Lung microvascular endothelial cell (primary cell): ENCODE data around the gene ITPK1. TPM values are rescaled to one million over a fixed set of nuclear protein-coding genes. Genes with fewer than 3 reads are reported as not detected.
A peak's percentile ranks its signal among the peaks of the same experiment; 100 is the strongest.

ENCODE experiments used
- DNase-seq, 2 donors: peaks; one replicate each; pipeline versions ENCODE4 v3.0.0 to v3.0.0-alpha.2; 2010; ENCODE audit warnings: low read depth in 2 of 2
- total RNA-seq: library from RNA; depleted of rRNA; stranded (reverse); fragments of >200 nt; gene quantifications from 2 replicates; pipeline ENCODE4 v1.2.1, GENCODE V29; 2014

Gene ITPK1
- total RNA-seq, 1 donor from 2014 or later, result 15.7 TPM

DNA sequence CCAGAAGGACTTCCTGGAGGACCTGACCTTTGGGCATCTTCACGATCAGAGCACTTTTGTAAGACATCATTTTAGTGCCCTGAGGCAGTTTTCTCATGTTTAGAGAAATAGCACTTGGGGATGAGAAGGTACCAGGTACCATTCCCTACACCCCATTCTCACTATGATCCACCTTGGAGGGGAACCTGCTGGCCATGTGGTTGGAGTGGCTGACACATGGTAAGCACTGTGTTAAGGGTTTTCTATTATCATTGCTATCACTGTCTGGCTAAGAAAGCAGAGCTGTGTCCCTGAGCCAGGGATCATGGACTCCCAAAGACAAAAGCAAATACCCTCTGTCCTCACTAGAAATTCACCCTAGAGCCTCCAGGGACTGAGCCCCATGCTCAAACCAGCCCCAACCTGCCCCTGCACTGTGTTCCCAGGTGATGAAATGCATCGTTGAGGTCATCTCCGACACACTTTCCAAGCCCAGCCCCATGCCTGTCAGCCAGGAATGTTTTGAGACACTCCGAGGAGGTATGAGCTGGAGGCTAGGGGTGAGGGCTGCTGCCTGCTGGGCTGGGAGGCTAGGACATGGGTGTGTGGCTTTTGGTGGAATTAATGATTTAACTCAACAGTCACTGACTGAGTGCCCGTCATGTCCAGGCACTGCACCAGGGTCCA is 189.4 kb downstream of the ITPK1 start:
- DNase-seq, result no peak

DNA sequence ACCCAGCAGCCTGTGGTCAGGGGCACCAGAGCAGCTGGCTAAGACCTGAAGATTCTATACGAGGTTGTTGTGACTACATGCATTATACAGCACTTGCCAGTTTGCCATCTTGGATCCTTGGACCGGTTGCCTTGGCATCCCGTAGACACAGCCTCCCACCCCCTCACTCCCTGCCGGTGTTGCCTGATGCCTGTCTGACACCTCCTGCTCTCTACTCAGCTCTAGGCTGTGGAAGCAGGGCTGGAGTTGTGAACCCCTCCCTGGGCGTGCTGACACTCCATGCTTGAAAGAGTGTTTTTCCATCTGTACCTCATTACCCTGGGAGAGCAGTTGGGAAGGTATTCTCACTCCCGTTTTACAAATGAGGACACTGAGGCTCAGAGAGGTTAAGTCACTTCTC is 190.3 kb downstream of the ITPK1 start:
- DNase-seq, result no peak

DNA sequence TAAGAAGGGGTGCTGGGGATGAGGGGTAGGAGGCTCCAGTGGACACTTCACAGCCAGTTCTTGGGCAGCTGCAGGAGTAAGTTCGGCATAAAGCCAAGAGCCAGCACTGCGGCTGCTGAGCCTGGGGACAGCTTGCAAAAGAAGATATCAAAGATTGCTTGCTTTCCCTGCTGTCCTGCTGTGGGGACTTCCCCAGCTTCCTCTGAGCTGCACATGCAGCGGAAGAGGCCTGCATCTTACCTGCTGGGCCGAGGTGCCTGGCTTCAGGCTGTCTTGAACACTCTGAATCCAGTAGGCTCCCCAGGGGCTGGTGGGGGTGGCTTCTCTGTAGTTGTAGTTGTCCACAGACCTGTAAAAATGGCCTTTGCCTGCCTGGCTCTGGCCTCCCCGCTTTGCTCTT is 191.5 kb downstream of the ITPK1 start:
- DNase-seq, result no peak

DNA sequence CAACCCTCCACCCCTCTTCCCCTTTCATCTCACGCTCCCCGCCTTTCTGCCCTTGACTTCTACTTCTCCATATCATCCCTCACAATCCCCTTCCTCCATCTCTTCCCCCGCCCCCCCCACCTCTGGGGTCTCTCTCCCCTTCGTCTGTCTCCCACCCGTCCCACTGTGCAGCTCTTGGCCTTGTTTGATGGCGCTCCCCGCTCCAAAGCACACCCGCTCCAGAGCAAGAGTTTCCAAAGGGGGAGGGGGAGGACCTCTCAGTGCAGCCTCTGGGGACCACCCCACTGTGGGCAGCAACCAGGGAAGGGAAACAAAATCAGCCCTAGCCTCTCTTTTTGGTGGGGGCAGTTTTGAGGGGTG is 192.0 kb downstream of the ITPK1 start:
- no peak for DNase-seq

DNA sequence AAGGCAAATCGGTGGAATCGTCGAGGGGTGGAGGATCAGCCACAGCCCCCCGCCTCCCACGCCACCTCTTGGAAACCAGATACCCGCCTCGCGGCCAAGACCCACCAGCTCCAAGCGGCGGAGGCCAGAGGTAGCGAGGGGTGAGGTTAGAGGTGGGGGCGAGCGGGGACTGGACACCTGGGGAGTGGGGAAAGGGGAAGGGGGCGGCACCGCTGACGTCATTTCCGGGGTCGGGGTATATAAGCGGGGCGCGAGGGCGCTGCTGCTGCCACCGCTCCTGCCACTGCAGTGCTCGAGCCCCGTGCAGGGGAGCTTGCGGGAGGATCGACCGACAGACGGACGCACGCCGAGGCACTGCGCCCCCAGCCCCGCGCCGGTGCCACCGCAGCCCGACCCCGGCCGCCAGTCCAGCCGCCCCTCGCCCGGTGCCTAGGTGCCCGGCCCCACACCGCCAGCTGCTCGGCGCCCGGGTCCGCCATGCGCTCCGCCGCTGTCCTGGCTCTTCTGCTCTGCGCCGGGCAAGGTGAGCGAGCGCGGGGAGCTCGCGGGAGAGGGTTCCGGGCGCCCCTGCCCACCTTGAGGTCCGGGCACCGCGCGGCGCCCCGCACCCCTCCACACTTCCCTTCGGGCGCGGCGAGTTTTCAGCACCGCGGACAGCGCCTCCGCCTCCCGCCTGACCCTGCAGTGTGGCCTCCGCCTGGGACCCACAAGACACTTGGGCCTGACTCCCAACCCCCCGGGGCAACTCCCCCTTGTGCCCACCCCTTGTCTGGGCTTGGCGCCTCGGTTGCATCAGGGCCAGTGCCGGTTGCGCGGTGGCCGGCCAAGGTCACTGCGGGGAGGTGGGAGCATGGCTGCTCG is 192.6 kb downstream of the ITPK1 start, which contains the start of gene CHGA:
Gene CHGA (plus strand): TSS at position 268 of the 861 bp plus-strand sequence. CDS start 210 bp downstream, at position 478.
- peak; percentile 56 to 60 for DNase-seq

DNA sequence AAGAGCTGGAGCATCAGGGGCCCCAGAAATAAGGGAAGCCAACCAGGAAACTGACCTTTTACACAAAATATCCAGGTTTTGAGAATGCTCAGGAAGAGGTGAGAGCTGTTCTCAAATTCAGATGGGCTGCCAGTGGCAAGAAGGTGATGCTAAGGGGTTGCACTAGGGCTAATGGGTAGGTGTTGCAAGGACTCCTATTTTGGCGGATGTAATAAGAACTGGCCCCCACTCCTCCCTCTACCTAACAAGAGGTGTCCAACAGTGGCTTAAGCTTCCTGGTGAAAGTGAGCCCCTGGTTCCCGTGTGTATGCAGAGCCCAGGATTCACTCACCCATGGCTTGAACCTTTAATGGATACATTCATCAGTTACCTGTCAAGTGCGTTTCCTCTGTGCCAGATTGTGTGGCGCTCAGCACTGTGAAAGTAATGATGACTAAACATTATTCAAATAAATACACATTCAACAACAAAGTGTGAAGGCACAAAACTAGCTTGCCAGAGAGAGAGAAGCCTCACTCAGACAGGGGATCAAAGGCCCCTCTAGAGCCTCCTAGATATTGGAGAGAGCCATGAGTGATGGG is 193.5 kb downstream of the ITPK1 start:
- DNase-seq, result no peak

DNA sequence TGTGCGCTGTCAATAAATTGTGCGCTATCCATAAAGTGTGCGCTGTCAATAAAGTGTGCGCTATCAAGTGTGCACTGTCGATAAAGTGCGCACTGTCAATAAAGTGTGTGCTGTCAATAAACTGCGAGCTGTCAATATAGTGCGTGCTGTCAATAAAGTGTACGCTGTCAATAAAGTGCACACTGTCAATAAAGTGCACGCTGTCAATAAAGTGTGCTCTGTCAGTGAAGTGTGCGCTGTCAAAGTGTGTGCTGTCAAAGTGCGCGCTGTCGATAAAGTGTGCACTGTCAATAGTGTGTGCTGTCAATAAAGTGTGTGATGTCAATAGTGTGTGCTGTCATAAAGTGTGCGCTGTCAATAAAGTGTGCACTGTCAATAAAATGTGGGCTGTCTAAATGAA is 195.7 kb downstream of the ITPK1 start:
- no peak for DNase-seq

DNA sequence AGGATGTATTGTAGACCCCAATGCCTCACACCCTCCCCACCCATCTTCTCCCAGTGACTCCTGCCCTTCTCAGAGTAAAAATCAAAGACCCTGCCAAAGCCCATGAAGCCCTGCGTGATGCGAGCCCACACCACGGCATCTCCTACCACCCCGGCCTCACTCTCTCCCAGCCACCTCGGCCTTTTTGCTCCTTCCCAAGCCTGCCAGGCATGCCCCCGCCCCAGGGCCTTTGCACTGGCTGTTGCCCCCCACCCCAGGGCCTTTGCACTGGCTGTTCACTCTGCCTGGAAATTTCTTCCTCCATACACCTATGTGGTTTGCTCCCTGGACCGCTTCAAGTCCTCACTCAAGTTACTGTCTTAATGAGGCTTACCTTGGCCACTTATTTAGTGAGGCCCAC is 197.8 kb downstream of the ITPK1 start:
- DNase-seq, result no peak

DNA sequence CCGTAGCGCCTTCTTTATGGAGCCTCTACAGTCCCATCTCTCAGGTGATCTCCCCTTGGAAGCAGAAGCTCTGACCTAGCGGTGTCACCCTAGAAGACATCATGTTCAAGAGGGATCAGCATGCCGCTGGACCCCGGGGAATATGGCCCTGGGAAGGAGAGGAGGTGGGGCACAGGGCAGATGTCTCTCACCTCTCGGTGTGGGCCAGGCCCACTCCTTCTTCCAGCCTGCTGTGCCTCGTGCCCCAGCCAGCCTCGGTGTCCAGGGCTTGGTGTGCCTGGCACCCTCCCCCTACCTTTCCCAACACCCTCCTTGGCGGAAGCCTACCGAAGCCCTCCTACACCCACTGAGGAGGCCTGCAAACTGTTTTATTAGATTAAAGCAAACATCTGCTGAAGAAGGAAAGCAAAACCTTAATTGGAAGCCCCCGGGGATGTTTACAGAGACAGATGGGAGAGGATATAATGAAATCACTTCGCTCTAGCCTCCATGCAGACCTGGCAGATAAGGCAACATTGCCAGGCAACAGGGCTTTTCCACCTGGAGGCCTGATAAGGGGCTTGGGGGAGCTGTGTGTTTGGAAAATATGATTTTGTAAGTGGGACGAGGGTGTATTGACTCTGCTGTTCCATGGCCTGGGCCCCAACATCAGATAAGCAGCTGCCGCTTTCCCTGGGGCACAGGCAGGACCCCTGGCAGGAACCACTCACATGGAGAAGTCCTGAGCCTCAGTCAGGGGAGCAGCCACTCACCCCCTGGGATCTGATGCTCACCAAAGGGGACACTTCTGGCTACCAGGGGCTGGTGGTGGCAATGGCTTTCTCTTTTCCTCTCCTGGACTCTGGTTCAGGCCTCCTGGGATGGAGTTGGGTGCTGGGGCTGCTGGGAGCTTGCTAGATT is 198.4 kb downstream of the ITPK1 start:
- DNase-seq, result no peak

DNA sequence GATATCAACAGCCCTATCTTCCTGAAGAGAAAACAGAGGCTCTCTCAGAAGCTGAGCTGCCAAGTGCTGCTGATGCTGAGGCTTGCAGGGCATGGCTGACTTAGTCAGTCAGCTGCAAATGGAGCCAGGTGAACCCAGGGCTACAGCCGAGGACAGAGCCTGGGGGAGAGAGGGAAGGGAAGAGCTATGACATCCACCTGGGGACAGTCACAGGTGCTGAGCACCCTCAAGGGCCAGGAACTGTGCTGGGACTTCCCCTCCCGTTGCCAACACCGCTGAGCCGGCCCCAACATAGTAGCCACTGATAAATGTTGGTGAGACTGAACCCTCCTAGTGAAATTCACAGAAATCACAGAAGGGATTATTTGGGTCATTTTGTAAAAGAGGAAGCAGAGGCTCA is 199.5 kb downstream of the ITPK1 start:
- DNase-seq, result no peak

DNA sequence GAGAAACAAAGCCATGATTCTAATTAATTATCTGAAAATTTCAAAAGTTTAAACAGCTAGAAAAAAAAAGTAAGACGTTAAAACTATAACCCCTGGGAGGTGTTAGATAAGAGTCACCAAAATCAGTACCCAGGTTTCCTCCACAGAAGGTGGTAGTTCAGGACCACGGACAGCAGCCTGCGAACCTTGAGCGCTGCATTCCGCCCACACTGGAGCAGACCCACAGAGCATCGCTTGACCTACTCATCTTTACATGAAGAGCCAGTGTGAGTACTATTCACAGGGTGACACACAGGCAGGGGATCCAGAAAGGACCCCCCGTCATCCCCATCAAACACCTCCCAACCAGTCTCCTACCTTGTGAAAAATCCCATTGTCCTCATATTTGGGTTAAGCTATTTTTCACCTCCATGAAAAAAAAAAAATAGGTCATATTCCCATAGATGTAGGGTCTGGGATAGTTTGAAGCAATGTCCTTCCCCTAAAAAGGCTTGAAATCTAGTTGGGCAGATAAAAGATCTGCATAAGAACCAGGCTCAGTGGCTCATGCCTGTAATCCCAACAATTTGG is 201.6 kb downstream of the ITPK1 start:
- DNase-seq, result peak; percentile 30 to 36

DNA sequence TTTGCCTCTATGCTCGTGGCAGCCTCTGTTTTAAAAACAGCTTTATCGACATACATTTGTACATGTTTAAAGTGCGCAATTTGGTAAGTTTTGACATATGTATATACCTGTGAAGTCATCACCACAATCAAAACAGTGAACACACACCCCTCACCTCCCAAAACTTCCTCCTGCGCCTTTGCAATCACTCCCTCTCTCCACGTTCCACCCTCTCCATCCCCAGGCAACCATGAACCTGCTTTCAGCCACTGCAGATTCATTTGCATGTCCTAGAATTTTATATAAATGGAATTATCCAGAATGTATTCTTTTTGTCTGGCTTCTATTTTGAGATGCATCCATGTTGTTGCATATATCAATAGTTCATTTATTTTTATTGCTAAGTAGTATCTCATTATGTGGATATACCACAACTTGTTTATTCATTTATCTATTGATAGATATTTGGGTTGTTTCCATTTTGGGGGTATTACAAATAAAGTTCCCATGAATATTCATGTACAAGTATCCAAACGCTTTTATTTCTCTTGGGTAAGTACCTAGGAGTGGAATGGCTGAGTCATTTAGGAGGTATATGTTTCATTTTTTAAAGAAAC is 208.3 kb downstream of the ITPK1 start:
- DNase-seq, result no peak

DNA sequence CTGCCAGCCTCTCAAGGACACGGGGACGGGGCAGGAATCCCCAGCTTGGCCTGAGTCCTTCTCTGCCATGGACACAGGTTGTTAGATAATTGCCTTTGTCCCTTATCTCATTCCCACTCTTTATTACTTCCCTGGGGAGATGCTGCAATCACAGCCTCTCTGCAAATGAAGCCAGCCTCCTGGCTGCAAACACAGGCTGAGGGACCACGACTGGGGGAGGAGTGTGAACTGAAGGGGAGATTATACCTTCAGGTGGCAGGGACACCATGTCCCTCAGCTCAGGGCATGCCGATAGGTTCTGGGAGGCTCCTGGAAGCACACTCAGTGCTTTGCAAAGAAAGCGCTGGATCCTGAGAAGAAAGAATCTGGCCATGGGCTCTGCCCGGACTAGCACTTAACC is 208.9 kb downstream of the ITPK1 start:
- DNase-seq, result no peak

DNA sequence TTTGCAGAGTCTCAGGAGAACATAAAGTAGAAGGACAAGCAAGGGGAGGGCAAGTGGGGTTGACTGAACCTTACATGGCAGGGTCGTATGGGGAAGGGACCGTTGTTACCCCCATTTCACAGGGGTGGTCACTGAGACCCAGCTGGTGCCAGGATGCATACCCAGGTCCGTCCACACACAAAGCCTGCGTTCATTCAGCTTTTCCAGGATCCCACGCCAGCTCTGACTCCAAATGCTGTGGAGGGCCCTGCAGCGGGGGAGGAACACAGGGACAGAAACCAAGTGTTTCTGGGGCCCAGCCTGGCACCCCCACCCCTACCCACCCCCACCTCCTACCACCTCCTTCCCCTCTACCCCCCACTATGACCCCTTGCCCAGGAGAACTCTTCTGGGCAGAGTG is 209.3 kb downstream of the ITPK1 start:
- no peak for DNase-seq

DNA sequence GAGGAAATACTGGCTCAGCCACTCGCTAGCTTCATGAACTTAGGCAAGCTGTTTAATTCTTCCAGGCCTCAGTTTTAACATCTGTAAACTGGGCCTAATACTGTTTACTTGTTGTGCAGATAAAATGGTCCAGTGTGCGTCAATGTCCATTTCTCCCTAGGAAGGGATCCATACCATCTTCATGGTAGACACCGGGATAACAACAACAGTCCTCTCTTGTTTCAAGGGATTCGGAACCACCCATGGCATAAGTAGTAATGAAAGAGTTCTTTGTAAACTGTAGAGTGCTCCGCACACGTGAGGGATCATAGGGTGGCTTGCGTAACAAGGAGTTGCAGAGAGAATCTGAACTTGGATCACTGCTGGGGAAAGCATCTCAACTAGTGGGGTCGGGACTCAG is 210.1 kb downstream of the ITPK1 start:
- no peak for DNase-seq

DNA sequence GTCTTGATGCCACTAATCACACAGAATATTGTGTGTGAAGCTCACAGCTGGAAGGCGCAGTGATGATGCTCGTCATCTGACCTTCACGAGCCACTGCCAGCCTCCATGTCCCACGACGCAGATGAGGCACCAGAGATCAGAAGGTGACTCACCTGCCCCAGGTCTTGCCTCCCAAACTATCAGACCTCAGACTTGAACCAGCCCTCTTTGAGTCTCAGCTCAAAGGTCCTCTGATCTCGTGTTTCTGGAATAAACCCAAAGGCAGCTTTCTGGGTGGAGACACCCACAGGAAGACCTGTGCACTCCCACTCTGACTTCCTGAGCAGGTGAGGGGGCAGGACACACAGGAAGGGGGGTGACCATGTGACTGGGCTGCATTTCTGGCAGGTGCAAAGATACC is 212.4 kb downstream of the ITPK1 start:
- DNase-seq, result no peak

DNA sequence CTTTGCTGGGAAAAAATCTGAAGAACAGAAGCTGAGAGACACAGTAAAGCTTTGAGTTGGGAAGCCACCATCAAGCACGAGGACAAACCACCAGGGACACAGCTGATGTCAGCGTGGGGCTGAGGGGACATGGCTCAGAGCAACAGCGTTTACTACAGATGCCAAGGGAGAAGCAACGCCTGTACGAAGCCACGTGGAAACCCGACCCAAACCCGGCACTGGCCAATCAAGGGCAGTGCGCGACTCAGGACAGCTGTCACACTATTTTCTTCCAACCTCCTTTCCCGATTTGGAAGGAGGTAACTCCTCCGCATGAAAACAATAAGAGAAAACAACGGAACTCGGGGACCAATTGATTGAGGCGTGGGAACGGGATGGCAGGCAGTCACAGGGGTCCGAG is 213.0 kb downstream of the ITPK1 start:
- no peak for DNase-seq

DNA sequence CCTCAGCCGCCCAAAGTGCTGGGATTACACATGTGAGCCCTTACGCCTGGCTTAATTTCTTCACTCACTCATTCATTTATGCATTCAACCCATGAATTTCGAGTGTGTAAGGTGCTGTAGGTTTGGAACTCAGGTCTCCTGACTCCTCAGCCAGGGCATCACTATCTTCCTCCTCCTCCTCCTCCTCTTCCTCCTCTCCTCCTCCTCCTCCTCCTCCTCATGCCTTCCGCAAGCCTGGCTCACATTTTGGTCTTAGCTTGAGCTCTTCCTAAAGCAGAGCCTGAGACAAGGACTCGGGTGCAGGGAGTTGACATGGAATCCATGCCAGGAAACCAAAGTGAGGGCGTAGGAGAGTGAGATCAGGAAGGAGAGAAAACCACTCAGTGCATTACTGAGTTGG is 213.5 kb downstream of the ITPK1 start:
- DNase-seq, result no peak

DNA sequence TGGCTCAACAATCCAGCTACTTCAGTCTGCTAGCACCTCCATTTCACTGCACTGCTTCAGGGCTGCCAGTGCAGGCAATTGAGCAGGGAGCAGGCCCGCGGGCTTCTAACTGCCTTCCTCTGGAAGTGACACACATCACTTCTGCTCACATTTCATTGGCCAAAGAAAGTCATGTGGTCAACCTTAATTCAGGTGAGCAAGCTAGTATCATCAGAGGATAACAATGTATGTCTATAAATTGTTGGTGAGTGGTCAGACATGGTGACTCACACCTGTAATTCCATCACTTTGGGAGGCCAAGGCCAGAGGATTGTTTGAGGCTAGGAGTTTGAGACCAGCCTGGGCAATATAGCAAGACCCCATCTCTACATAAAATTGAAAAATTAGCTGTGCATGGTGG is 215.1 kb downstream of the ITPK1 start:
- DNase-seq, result no peak

DNA sequence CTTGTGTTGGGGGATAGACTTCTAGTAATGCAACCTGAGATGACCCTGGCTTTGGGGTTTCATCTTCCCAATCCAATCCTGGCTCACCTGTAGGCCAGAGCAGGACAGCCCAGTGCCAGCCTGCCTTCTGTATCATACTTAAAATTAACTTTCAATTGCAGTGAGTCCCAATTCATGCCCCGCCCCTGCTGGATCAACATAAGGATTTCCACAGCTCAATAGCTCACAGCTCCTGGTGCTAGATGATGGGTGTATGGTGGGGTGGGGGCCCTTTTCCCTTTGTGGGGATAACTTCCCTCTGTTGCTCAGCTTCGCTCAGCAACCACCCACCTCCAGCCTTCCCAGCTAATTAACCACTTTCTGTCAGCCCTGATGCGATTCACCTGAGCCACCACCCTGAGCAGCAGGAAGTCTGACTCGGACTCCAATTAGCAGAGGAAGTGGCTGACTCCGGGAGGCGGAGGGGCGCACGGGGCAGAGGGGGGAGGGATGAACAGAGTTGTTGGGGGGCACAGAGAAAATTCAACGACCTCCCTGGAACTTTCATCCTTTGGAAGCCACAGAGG is 217.1 kb downstream of the ITPK1 start:
- DNase-seq, result no peak
